Sigmoid colon (tissue), 4 donors: ENCODE results near the gene MAN2A1.

Experiments used
- CTCF ChIP-seq, 4 experiments: fragments of 450-650 bp in 3 of 4; fragments of 200-600 bp in 1 of 4; IDR thresholded peaks; one replicate each; pipeline ENCODE4 v1.5.1; 2016 to 2019; ENCODE audit warnings: antibody characterized with exemption in 4 of 4, mild to moderate bottlenecking in 3 of 4, moderate library complexity in 2 of 4
- POLR2A ChIP-seq, 2 donors: fragments of 450-650 bp; IDR thresholded peaks; one replicate each; pipeline ENCODE4 v1.6.1; 2016; ENCODE audit warnings: antibody characterized with exemption in 2 of 2, mild to moderate bottlenecking in 2 of 2, moderate library complexity in 2 of 2
- POLR2AphosphoS5 ChIP-seq, 4 donors: sonication (generic); formaldehyde crosslinking; IDR thresholded peaks; one replicate each; pipeline ENCODE4 v1.6.1; 2017; ENCODE audit warnings: antibody characterized with exemption in 4 of 4

GRCh38 chr5:109868737-109869136 is 179.0 kb downstream of the MAN2A1 start:
- no peak for TF ChIP-seq CTCF (IDR thresholded peaks at IDR 0.05)
- TF ChIP-seq POLR2AphosphoS5 (IDR thresholded peaks at IDR 0.05) = no peak
- no peak for TF ChIP-seq POLR2A (IDR thresholded peaks at IDR 0.05)
